HepG2 (cell line): ENCODE measurements around the gene TCAP. TPM values are rescaled to one million over a fixed set of nuclear protein-coding genes. Genes with fewer than 3 reads are reported as not detected.
A peak's percentile ranks its signal among the peaks of the same experiment; 100 is the strongest.

Experiments used
- CCAR2 ChIP-seq: fragments of 200-400 bp; formaldehyde crosslinking; optimal IDR thresholded peaks from 2 replicates; pipeline ENCODE3; 2018; ENCODE audit warnings: low read depth, mild to moderate bottlenecking, low read length, moderate library complexity
- DZIP1 ChIP-seq: sonication (generic); formaldehyde crosslinking; IDR thresholded peaks from 2 replicates; pipeline ENCODE4 v1.5.0; 2020; ENCODE audit warnings: mild to moderate bottlenecking, missing genetic modification reagents
- ELF4 ChIP-seq: sonication (generic); formaldehyde crosslinking; IDR thresholded peaks from 2 replicates; pipeline ENCODE4 v1.5.0; 2020; ENCODE audit warnings: missing genetic modification reagents, mild to moderate bottlenecking, moderate library complexity, borderline replicate concordance
- GABPB1 ChIP-seq: IDR thresholded peaks from 2 replicates; pipeline ENCODE4 v1.6.1; 2016; ENCODE audit warnings: mild to moderate bottlenecking, missing genetic modification reagents, moderate library complexity, missing compliant biosample characterization
- GFI1 ChIP-seq: sonication (generic); formaldehyde crosslinking; IDR thresholded peaks from 2 replicates; pipeline ENCODE4 v1.5.0; 2020; ENCODE audit warnings: missing genetic modification reagents, mild to moderate bottlenecking, borderline replicate concordance
- TBP ChIP-seq: sonication (generic); formaldehyde crosslinking; IDR thresholded peaks from 2 replicates; pipeline ENCODE4 v1.5.0; 2020; ENCODE audit warnings: missing genetic modification reagents
- TBX3 ChIP-seq: fragments of 450-650 bp; IDR thresholded peaks from 2 replicates; pipeline ENCODE4 v1.6.1; 2017; ENCODE audit warnings: antibody characterized with exemption, mild to moderate bottlenecking, inconsistent platforms, borderline replicate concordance
- TOE1 ChIP-seq: sonication (generic); formaldehyde crosslinking; IDR thresholded peaks from 2 replicates; pipeline ENCODE4 v1.4.0; 2020; ENCODE audit warnings: mild to moderate bottlenecking, missing genetic modification reagents
- ZNF230 ChIP-seq: sonication (generic); formaldehyde crosslinking; IDR thresholded peaks from 2 replicates; pipeline ENCODE4 v1.4.0; 2020; ENCODE audit warnings: mild to moderate bottlenecking, missing genetic modification reagents
- ZNF232 ChIP-seq: sonication (generic); formaldehyde crosslinking; IDR thresholded peaks from 2 replicates; pipeline ENCODE4 v1.4.0; 2020; ENCODE audit warnings: missing genetic modification reagents, borderline replicate concordance
- ZNF326 ChIP-seq: sonication (generic); formaldehyde crosslinking; IDR thresholded peaks from 2 replicates; pipeline ENCODE4 v1.4.0; 2020; ENCODE audit warnings: missing genetic modification reagents, borderline replicate concordance
- ZNF614 ChIP-seq: IDR thresholded peaks from 2 replicates; pipeline ENCODE4 v1.6.1; 2018; ENCODE audit warnings: missing biosample characterization, missing genetic modification reagents, inconsistent platforms, borderline replicate concordance
- ZNF772 ChIP-seq: sonication (generic); formaldehyde crosslinking; IDR thresholded peaks from 2 replicates; pipeline ENCODE4 v1.5.0; 2020; ENCODE audit warnings: mild to moderate bottlenecking, missing genetic modification reagents
- polyA plus RNA-seq, 8 experiments: library from polyadenylated mRNA; depleted of rRNA in 3 of 8; stranded (reverse) in 7 of 8; unstranded in 1 of 8; fragments of >200 nt; fragmentation: Illumina TruSeq in 4 of 8; extraction: Trizol in 4 of 8; gene quantifications; 2 replicates each; pipeline versions ENCODE4 v1.2.1 to v1.2.3, GENCODE V29; 2011 to 2016; ENCODE audit warnings: low read depth in 4 of 8, missing spikeins in 1 of 8, mixed read lengths in 1 of 8; ENCODE audit not compliant: insufficient read depth in 1 of 8
- total RNA-seq, 5 experiments: library from RNA; depleted of rRNA; stranded (reverse); fragments of >200 nt; fragmentation: Illumina TruSeq; extraction: Trizol; gene quantifications; 2 replicates each; pipeline ENCODE4 v1.2.3, GENCODE V29; 2016; ENCODE audit warnings: low read depth in 1 of 5
- TF ChIP-seq, protein P1 (sequence below): sonication (generic); formaldehyde crosslinking; IDR thresholded peaks from 2 replicates; pipeline ENCODE4 v1.5.0; 2020; ENCODE audit warnings: missing genetic modification reagents
- TF ChIP-seq, protein P2 (sequence below): sonication (generic); formaldehyde crosslinking; IDR thresholded peaks from 2 replicates; pipeline ENCODE4 v1.9.0; 2021; ENCODE audit warnings: mild to moderate bottlenecking, missing genetic modification reagents
- TF ChIP-seq, protein P3 (sequence below): sonication (generic); formaldehyde crosslinking; IDR thresholded peaks from 2 replicates; pipeline ENCODE4 v1.5.1; 2020; ENCODE audit warnings: missing genetic modification reagents, mild to moderate bottlenecking, borderline replicate concordance

The TCAP gene
- total and polyA plus RNA-seq, 2 of the 13 experiments (the other 11 are each of a cell fraction or from before 2014, with no cell fraction given), result 0.24 to 0.65 TPM

DNA sequence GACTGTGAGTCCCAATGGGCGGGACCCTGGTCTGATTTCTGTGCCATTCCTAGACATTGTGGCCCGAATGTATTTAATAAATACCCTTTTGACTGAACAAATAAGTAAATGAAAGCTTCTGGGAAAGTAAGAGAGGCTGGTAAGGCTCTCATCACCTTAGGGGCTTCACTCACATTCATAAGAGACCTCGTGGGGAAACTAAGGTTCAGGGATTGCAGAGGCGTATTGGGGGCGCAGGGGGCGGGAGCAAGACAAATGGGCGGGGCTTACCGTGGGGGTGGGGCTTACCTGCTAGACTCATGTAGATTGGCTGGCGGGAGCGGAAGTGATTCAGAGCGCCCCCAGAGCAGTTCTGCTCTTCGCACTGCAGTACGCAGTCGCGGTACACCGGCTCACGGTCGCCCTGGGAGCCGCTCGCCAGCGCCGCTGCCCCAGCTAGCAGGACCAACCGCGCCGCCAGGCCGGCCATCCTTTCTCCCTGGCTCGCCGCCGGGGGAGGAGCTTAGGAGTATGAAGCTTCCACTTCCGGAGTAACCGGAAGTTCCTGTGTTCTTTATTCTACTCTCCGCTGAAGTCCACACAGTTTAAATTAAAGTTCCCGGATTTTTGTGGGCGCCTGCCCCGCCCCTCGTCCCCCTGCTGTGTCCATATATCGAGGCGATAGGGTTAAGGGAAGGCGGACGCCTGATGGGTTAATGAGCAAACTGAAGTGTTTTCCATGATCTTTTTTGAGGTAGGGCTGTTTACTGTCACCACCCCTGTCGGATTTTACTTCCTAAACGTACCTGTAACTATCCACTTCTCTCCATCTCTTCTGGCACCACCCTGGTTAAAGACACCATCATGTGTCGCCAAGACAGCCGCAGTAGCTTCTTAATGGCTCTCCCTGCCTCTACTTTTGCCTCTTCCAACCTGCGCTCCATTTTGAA is 22.7 kb downstream of the TCAP start, which contains the start of gene PGAP3 (continued):
- TF ChIP-seq DZIP1, result no peak
- TF ChIP-seq ZNF614 (CRISPR knock-in tag), result peak; percentile 70; the same call in 1 of the 2 replicates
- no peak for TF ChIP-seq TBX3
- TF ChIP-seq TOE1 (CRISPR knock-in tag), result no peak
- no peak for TF ChIP-seq ZNF230 (CRISPR knock-in tag)
- TF ChIP-seq CCAR2, result no peak
- TF ChIP-seq, protein P1, sequence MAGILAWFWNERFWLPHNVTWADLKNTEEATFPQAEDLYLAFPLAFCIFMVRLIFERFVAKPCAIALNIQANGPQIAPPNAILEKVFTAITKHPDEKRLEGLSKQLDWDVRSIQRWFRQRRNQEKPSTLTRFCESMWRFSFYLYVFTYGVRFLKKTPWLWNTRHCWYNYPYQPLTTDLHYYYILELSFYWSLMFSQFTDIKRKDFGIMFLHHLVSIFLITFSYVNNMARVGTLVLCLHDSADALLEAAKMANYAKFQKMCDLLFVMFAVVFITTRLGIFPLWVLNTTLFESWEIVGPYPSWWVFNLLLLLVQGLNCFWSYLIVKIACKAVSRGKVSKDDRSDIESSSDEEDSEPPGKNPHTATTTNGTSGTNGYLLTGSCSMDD (CRISPR knock-in tag), result no peak
- no peak for TF ChIP-seq ZNF326
- TF ChIP-seq, protein P2, sequence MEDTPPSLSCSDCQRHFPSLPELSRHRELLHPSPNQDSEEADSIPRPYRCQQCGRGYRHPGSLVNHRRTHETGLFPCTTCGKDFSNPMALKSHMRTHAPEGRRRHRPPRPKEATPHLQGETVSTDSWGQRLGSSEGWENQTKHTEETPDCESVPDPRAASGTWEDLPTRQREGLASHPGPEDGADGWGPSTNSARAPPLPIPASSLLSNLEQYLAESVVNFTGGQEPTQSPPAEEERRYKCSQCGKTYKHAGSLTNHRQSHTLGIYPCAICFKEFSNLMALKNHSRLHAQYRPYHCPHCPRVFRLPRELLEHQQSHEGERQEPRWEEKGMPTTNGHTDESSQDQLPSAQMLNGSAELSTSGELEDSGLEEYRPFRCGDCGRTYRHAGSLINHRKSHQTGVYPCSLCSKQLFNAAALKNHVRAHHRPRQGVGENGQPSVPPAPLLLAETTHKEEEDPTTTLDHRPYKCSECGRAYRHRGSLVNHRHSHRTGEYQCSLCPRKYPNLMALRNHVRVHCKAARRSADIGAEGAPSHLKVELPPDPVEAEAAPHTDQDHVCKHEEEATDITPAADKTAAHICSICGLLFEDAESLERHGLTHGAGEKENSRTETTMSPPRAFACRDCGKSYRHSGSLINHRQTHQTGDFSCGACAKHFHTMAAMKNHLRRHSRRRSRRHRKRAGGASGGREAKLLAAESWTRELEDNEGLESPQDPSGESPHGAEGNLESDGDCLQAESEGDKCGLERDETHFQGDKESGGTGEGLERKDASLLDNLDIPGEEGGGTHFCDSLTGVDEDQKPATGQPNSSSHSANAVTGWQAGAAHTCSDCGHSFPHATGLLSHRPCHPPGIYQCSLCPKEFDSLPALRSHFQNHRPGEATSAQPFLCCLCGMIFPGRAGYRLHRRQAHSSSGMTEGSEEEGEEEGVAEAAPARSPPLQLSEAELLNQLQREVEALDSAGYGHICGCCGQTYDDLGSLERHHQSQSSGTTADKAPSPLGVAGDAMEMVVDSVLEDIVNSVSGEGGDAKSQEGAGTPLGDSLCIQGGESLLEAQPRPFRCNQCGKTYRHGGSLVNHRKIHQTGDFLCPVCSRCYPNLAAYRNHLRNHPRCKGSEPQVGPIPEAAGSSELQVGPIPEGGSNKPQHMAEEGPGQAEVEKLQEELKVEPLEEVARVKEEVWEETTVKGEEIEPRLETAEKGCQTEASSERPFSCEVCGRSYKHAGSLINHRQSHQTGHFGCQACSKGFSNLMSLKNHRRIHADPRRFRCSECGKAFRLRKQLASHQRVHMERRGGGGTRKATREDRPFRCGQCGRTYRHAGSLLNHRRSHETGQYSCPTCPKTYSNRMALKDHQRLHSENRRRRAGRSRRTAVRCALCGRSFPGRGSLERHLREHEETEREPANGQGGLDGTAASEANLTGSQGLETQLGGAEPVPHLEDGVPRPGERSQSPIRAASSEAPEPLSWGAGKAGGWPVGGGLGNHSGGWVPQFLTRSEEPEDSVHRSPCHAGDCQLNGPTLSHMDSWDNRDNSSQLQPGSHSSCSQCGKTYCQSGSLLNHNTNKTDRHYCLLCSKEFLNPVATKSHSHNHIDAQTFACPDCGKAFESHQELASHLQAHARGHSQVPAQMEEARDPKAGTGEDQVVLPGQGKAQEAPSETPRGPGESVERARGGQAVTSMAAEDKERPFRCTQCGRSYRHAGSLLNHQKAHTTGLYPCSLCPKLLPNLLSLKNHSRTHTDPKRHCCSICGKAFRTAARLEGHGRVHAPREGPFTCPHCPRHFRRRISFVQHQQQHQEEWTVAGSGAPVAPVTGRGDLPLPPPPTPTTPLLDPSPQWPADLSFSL (CRISPR knock-in tag), result no peak
- no peak for TF ChIP-seq TBP
- TF ChIP-seq ZNF772, result no peak
- TF ChIP-seq GABPB1 (CRISPR knock-in tag), result peak; percentile 98
- peak; percentile 21; the same call in 1 of the 2 replicates for TF ChIP-seq GFI1
- TF ChIP-seq ZNF232 (CRISPR knock-in tag), result peak; percentile 95
- TF ChIP-seq ELF4, result peak; percentile 70; the same call in 1 of the 2 replicates
- TF ChIP-seq, protein P3, sequence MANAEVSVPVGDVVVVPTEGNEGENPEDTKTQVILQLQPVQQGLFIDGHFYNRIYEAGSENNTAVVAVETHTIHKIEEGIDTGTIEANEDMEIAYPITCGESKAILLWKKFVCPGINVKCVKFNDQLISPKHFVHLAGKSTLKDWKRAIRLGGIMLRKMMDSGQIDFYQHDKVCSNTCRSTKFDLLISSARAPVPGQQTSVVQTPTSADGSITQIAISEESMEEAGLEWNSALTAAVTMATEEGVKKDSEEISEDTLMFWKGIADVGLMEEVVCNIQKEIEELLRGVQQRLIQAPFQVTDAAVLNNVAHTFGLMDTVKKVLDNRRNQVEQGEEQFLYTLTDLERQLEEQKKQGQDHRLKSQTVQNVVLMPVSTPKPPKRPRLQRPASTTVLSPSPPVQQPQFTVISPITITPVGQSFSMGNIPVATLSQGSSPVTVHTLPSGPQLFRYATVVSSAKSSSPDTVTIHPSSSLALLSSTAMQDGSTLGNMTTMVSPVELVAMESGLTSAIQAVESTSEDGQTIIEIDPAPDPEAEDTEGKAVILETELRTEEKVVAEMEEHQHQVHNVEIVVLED (CRISPR knock-in tag), result no peak
